Measurements from ENCODE around the gene UTP18. TPM values are rescaled to one million over a fixed set of nuclear protein-coding genes. Genes with fewer than 3 reads are reported as not detected.
"Not testable (repeated sequence)": the region's sequence is repeated elsewhere in the genome, so short reads cannot be mapped to it uniquely, and the experiment has no call there.

The UTP18 gene
- total RNA-seq, 6 experiments from 2014 or later: 24.7 to 38.5 (median 35.2) TPM

GRCh38 chr17:51325471-51325870 lies 65.1 kb downstream of the UTP18 start:
- H3K36me3 Mint-ChIP-seq (ENCODE audit: low read depth): no peaks in the 10 kb centered on the region
- TF ChIP-seq CTCF (IDR thresholded peaks at IDR 0.05): no peak
- no peaks in the 10 kb centered on the region for H3K4me1 Mint-ChIP-seq (ENCODE audit: low read depth)
- DNase-seq: no peak
- H3K27me3 Mint-ChIP-seq (ENCODE audit: insufficient read depth): peaks cover 9% of the 10 kb centered on the region; the same call in 1 of the 2 replicates
- H3K9me3 Mint-ChIP-seq: no peaks in the 10 kb centered on the region
- H3K27ac Mint-ChIP-seq: no peak overlapping the region
- H3K4me3 Mint-ChIP-seq: no peak overlapping the region

- not testable (repeated sequence) for H3K9me3 Mint-ChIP-seq, H3K27ac Mint-ChIP-seq
- H3K27me3 Mint-ChIP-seq (ENCODE audit: insufficient read depth): peaks cover 17% of the 10 kb centered on the region
These were observed 70.6 kb downstream of the UTP18 start for GRCh38 chr17:51330861-51331503.

GRCh38 chr17:51335006-51335590 lies 74.8 kb downstream of the UTP18 start:
- no peak for TF ChIP-seq CTCF (IDR thresholded peaks at IDR 0.05)
- H3K27ac Mint-ChIP-seq: no peak overlapping the region
- H3K27me3 Mint-ChIP-seq (ENCODE audit: insufficient read depth): peaks cover 19% of the 10 kb centered on the region
- H3K4me1 Mint-ChIP-seq (ENCODE audit: low read depth): no peaks in the 10 kb centered on the region
- DNase-seq: no peak
- H3K36me3 Mint-ChIP-seq (ENCODE audit: low read depth): no peaks in the 10 kb centered on the region
- no peak overlapping the region for H3K4me3 Mint-ChIP-seq
- no peaks in the 10 kb centered on the region for H3K9me3 Mint-ChIP-seq

More at GRCh38 chr17:51330861-51331503, 70.6 kb downstream of the UTP18 start:
- not testable (repeated sequence) for H3K36me3 Mint-ChIP-seq (ENCODE audit: low read depth); H3K4me1 Mint-ChIP-seq (ENCODE audit: low read depth); H3K4me3 Mint-ChIP-seq; DNase-seq

GRCh38 chr17:51335883-51336822 lies 75.8 kb downstream of the UTP18 start:
- TF ChIP-seq CTCF (IDR thresholded peaks at IDR 0.05): no peak
- Mint-ChIP-seq H3K4me3 (no peak overlapping the region), H3K9me3 (no peaks in the 10 kb centered on the region), H3K4me1 (ENCODE audit: low read depth) (no peaks in the 10 kb centered on the region), H3K36me3 (ENCODE audit: low read depth) (no peaks in the 10 kb centered on the region), H3K27ac (no peak overlapping the region), H3K27me3 (ENCODE audit: insufficient read depth) (peaks cover 16% of the 10 kb centered on the region)
- DNase-seq: no peak

GRCh38 chr17:51341457-51341856 lies 81.1 kb downstream of the UTP18 start:
- peaks cover 11% of the 10 kb centered on the region for H3K27me3 Mint-ChIP-seq (ENCODE audit: insufficient read depth)
- no peaks in the 10 kb centered on the region for H3K9me3 Mint-ChIP-seq
- H3K27ac Mint-ChIP-seq: no peak overlapping the region
- no peak overlapping the region for H3K4me3 Mint-ChIP-seq
- no peak for DNase-seq
- no peak for TF ChIP-seq CTCF (IDR thresholded peaks at IDR 0.05)
- no peaks in the 10 kb centered on the region for H3K4me1 Mint-ChIP-seq (ENCODE audit: low read depth)
- no peaks in the 10 kb centered on the region for H3K36me3 Mint-ChIP-seq (ENCODE audit: low read depth)

All from HFFc6 (cell line).